GM18867 (cell line): ENCODE results near the gene TMPRSS11A.

Experiments used
- ATAC-seq: cut with Tn5 transposase; IDR thresholded peaks from one replicate; pipeline ENCODE4 v1.9.1; 2021; ENCODE audit warnings: mild to moderate bottlenecking, moderate library complexity; ENCODE audit not compliant: unreplicated experiment

TMPRSS11A gene

GRCh38 chr4:67963356-67963755, at the start of gene TMPRSS11A:
Gene TMPRSS11A (minus strand): TSS chr4:67963493. CDS start chr4:67963393, 100 bp downstream.
- no peak for ATAC-seq

GRCh38 chr4:68011684-68012083, 48.4 kb upstream of the TMPRSS11A start:
- ATAC-seq = no peak

- ATAC-seq = no peak
Observed at GRCh38 chr4:68002906-68003305, 39.6 kb upstream of the TMPRSS11A start.

- no peak for ATAC-seq
Observed at GRCh38 chr4:67996127-67996526, 32.8 kb upstream of the TMPRSS11A start.

- no peak for ATAC-seq
Observed at GRCh38 chr4:67988991-67989390, 25.7 kb upstream of the TMPRSS11A start.

GRCh38 chr4:67983333-67983732, 20.0 kb upstream of the TMPRSS11A start:
- ATAC-seq = no peak

- no peak for ATAC-seq
Observed at GRCh38 chr4:67980512-67980911, 17.2 kb upstream of the TMPRSS11A start.

GRCh38 chr4:67973608-67974007, 10.3 kb upstream of the TMPRSS11A start:
- no peak for ATAC-seq

- ATAC-seq = no peak
Observed at GRCh38 chr4:67954890-67955289, 8.4 kb downstream of the TMPRSS11A start.

GRCh38 chr4:67941074-67941473, 22.2 kb downstream of the TMPRSS11A start:
- ATAC-seq = no peak

- no peak for ATAC-seq
Observed at GRCh38 chr4:67940506-67940905, 22.8 kb downstream of the TMPRSS11A start.

- no peak for ATAC-seq
Observed at GRCh38 chr4:67939195-67939594, 24.1 kb downstream of the TMPRSS11A start.

- ATAC-seq = no peak
Observed at GRCh38 chr4:67935888-67936287, 27.4 kb downstream of the TMPRSS11A start.

- ATAC-seq = no peak
Observed at GRCh38 chr4:67934628-67935027, 28.7 kb downstream of the TMPRSS11A start.

GRCh38 chr4:67933755-67934154, 29.5 kb downstream of the TMPRSS11A start:
- no peak for ATAC-seq

GRCh38 chr4:67933038-67933437, 30.3 kb downstream of the TMPRSS11A start:
- ATAC-seq = no peak

- ATAC-seq = no peak
Observed at GRCh38 chr4:67931256-67931655, 32.0 kb downstream of the TMPRSS11A start.

- ATAC-seq = no peak
Observed at GRCh38 chr4:67929426-67929825, 33.9 kb downstream of the TMPRSS11A start.

GRCh38 chr4:67928546-67928945, 34.7 kb downstream of the TMPRSS11A start:
- ATAC-seq = no peak

- ATAC-seq = no peak
Observed at GRCh38 chr4:67927251-67927650, 36.0 kb downstream of the TMPRSS11A start.

GRCh38 chr4:67926485-67926884, 36.8 kb downstream of the TMPRSS11A start:
- ATAC-seq = no peak

- ATAC-seq = no peak
Observed at GRCh38 chr4:67922697-67923096, 40.6 kb downstream of the TMPRSS11A start.

GRCh38 chr4:67918428-67918827, 44.9 kb downstream of the TMPRSS11A start:
- no peak for ATAC-seq
